HG03378 (cell line): ENCODE results near the gene SERPINA10.
"Not testable (repeated sequence)": the region's sequence is repeated elsewhere in the genome, so short reads cannot be mapped to it uniquely, and the experiment has no call there.

Source experiments
- ATAC-seq: cut with Tn5 transposase; IDR thresholded peaks from one replicate; pipeline ENCODE4 v1.9.1; 2021; ENCODE audit warnings: mild to moderate bottlenecking, moderate library complexity; ENCODE audit not compliant: unreplicated experiment

The SERPINA10 gene

GRCh38 chr14:94313991-94314655 is 21.1 kb upstream of the SERPINA10 start:
- ATAC-seq, result no peak

GRCh38 chr14:94312481-94313246 is 19.6 kb upstream of the SERPINA10 start:
- no peak for ATAC-seq

DNA sequence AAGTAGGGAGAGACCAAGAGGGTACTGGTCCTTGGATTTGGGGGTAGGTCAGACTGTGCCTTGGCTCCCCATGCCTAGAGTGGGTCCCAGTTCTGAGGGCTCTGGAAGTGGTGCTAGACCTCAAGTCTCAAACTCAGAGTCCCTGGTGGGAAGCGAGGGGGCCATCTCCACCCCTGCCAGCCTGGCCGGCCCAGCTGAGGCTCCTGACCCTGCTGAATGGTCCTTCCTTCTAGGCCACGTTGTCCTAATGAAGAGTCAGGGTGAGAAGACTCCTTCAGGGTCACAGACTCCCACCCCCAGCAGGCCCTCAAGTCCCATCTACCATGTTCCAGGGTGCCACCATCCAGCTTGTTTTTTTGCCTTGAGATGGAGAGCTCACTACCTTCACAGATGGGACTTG is 17.2 kb upstream of the SERPINA10 start:
- no peak for ATAC-seq

GRCh38 chr14:94309721-94310120 is 16.7 kb upstream of the SERPINA10 start:
- ATAC-seq, result no peak

- no peak for ATAC-seq
Measured at GRCh38 chr14:94307410-94307992, 14.4 kb upstream of the SERPINA10 start.

DNA sequence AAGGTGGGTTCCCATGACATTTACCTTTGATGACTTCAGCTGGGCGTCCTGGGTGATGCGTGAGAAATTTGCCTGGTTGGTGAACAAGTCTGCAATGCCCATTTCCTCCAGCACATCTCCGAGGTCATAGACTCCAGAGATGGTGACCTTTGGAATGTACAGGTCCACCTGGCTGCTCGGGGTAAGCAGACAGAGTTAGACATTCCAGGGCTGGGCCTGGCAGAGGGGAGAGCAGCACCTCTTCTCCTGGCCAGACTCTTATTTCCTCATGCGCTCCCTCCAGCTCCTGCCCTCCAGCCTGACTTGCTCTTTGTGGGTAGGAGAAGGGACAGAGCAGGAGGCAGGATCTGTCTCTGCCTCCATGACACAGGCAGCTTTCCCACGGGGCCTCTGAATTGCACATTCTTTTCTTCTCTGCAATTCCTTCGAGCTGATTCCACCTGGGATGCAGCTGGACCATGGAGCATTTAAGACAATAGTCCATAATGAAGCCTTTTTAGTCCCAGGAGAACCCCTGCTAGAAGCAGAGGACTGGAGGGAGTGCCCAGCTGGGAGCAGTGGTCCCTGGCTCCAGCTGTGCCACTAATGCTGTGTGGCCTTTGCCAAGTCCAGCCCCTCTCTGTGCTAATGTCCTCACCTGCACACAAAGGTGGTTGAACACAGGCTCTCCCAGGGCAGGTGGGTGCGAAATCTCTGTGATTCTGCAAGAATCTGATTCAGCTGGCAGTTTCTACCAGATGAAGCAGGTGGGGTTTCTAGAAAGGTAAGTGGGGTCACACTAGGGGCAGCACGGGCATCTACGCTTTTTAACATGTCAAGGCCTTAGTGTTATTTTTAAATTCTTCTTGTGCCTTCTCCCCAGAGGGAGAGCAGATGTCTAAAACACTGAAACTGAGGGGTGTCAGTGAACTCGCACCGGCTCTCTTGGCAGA is 13.2 kb upstream of the SERPINA10 start:
- no peak for ATAC-seq

DNA sequence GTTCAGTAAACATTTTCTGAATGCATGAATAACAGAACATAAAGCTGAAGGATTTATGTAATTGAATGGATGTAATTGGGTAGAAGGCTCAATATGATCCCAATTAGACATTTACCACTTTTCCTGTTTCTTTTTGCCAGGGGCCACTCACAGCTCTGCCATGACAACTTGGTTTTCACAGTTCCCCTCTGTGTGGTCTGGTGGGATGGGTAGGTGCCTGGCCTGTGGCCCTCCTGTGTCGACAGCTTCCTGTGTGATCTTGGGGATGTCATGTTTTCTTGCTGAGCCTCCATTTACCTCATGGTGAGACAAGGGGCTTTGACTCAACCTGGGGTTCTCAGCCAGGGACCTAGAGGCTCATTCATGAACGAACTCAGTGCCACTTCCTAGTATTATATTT is 12.6 kb upstream of the SERPINA10 start:
- ATAC-seq, result no peak

DNA sequence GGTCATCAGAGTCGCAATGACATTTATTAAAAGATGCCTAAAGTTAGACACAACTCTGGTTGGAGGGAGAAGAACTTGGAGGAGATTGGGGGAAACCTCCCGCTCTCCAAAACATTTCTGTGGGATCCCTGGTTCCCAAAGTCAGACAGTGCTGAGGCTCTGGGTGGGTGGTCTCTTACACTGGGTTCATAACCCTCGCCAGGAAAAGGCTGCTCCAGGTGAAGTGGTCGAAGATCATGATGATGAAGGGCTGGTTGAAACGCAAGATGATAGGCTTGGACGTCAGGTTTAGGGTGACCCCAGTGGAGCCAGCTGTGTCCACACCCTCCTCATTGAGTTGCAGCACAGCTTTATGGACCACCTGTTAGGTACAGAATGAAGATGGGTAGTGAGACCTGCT is 11.2 kb upstream of the SERPINA10 start:
- no peak for ATAC-seq

- ATAC-seq, result no peak
Measured at GRCh38 chr14:94303111-94303510, 10.0 kb upstream of the SERPINA10 start.

DNA sequence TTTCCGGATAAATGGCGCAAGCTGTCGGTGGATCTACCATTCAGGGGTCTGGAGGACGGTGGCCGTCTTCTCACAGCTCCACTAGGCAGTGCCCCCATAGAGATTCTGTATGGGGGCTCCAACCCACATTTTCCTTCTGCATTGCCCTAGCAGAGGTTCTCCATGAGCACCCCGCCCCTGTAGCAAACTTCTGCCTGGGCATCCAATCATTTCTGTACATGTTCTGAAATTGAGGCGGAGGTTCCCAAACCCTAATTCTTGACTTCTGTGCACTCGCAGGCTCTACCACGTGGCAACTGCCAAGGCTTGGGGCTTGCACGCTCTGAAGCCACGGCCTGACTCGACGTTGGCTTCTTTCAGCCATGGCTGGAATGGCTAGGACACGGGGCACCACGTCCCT is 5.1 kb upstream of the SERPINA10 start:
- no peak for ATAC-seq

DNA sequence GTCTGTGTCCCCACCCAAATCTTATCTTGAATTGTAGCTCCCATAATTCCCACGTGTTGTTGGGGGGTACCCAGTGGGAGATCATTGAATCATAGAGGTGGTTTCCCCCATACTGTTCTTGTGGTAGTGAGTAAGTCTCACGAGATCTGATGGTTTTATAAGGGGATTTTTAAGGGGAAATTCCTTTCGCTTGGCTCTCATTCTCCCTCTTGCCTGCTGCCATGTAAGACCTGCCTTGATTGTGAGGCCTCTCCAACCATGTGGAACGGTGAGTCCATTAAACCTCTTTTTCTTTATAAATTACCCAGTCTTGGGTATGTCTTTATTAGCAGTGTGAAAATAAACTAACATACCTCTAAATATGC is 3.1 kb upstream of the SERPINA10 start:
- ATAC-seq, result not testable (repeated sequence)

DNA sequence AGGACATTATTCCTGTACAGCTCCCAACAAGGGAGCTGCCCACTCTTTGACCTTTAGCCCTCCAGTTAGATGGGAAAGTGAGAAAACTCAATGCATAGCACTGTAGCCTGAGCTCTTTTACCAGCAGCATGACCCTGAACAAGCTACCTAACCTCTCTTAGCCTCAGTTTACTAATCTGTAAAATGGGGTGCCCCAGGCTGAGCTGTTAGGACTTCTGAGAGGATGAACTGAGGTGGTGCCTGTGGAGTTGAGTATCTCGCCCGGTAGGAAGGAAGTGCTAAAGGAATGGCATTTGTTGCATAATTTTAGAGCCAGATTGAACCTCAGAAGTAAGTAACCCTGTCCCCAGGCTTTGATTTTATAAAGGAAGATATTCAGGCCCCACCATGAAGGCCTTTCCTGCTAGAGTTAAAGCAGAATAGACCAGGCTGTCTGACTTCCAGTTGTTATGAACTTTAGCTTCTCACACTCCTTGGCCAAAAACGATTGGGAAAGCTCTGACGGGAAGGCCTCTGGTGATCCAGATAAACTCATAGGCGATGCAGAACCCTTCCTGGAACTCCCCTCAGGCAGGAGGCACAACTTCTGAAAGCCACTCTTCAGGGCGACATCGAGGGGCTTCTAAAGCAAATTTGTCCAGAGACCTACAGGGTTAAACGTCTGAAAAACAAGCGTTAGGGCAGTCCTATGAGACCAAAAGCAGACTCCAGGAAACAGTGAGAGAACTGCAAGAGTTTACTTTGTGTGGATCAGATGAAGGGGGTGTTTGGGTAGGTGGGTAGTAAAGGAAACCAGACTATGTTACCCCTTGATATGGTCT is 2.5 kb upstream of the SERPINA10 start:
- no peak for ATAC-seq

- no peak for ATAC-seq
Measured at GRCh38 chr14:94293578-94293924, 483 bp upstream of the SERPINA10 start.

DNA sequence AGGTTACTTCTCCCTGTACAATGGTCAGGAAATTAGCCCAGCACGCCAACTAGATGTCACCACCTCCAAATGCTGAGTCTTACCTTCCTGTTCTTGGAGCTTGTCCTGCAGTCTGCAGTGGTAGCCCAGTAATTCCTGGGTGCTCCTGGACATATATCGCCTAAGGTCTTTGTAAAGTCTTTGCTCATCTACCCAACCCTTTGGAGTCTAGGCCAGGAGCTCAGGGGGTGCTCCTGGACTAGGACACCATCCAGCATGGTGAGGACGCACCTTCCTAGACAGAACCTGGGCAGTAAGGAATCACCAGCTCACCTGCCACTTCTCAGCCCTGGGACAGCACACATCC is 569 bp downstream of the SERPINA10 start:
- ATAC-seq, result no peak

DNA sequence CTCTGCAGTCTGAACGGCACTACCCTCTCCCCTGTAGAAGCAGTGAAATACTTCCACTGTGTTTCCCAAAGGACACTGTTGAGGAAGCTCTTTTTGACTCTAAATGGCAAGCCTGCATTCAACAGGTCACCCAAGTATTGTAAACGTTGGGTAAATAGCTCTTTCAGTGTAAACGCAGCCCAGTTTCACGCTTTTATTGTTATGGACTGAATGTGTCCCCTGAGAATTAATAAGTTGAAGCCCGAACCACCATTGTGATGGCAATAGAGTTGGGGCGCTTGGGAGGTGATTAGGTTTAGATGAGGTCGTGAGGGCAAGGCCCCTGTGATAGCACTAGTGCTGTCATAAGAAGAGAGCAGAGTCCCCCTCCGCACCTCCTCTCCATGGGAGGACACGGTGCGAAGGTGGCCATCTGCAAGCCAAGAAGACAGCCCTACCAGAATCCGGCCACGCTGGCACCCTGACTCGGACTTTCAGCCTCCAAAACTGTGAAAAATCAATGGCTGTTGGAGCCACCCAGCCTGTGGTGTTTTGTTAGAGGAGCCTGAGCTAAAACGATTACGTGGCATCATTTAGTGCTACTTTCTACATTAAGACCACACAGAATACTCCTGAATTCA is 1.1 kb downstream of the SERPINA10 start:
- no peak for ATAC-seq

GRCh38 chr14:94291159-94291905 is 1.7 kb downstream of the SERPINA10 start:
- ATAC-seq, result no peak

- no peak for ATAC-seq
Measured at GRCh38 chr14:94290197-94290596, 2.9 kb downstream of the SERPINA10 start.

- ATAC-seq, result no peak
Measured at GRCh38 chr14:94288610-94289465, 4.2 kb downstream of the SERPINA10 start.
